SKM-1 (cell line): Measurements from ENCODE around the gene ZNF831.

Experiments
- DNase-seq: peaks from one replicate; lab custom pipeline; 2025; ENCODE audit not compliant: unreplicated experiment; lab: John Stamatoyannopoulos, UW

The ZNF831 gene

GRCh38 chr20:59139998-59140397 is 23.6 kb upstream of the ZNF831 start:
- DNase-seq = no peak

DNA sequence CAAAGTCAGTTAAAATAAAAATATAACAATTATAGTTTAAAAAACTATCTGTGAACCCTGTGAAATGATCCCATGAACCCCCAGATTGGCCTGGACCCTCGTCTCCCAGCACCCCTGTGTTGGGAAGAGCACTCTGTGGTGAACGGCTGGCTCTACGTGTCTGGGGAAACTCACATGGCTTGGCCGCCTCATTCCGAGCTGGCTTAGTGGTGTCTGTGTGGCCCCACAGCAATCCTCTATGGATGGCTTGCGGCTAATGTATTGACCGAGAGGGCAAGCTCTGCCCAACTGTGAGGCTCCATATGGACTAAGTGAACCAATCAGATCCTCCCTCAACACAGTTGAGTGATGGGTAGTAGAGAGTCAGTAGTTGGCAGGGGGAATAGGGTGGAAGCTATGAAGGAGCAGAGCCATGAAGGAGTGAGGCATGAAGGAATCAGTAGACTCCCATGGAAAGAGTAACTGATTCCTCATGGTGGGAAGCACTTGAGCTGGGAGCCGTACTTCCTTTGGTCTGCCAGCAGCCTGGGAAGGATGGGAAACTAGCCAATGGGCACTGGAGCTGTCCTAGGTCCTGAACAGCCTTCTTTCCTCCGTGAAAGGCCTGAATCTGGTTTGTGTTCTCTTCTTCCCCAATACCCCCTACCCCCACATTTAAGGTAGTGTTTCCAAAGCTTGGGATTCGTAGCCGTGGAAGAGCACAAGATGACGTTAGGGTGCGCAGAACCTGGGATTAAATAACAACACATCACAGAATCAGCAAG is 21.6 kb upstream of the ZNF831 start:
- no peak for DNase-seq

DNA sequence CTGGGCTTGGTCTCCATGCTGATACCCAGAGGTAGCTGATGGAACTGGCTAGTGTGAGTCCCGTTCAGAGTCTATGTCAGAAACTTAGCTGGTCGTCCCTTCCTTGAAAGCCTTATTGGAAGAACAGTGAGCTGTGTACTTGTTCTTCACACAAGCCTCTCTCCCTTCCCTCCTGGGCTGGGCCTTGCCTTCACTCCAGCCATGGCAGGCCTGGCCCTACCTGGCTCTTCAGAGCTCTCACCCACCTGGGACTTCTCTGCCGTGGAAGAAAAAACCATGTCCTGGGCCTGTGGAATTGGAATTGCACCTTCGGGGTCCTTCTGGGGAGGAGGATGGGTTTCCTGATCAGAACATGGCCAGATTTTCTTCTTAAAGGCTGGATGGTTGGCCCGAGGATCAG is 20.3 kb upstream of the ZNF831 start:
- no peak for DNase-seq

- no peak for DNase-seq
Measured at GRCh38 chr20:59144179-59144830, 19.3 kb upstream of the ZNF831 start.

DNA sequence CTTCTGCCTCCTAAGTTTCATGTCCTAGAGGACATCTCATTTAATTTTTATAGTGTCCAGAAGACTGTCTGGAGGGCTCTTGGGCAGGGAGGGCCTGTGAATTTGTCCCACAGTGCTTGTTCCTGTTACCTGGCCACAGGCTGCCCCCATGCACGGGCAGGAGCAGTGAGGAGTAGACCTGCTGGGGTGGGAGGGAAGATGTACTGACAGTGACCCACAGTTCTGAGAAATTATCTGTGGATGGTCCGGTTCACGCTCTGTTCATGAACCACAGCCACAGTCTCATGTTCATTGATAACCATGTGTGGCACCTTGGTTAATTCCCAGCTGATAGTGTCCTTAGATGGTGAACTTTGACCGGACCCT is 18.8 kb upstream of the ZNF831 start:
- no peak for DNase-seq

DNA sequence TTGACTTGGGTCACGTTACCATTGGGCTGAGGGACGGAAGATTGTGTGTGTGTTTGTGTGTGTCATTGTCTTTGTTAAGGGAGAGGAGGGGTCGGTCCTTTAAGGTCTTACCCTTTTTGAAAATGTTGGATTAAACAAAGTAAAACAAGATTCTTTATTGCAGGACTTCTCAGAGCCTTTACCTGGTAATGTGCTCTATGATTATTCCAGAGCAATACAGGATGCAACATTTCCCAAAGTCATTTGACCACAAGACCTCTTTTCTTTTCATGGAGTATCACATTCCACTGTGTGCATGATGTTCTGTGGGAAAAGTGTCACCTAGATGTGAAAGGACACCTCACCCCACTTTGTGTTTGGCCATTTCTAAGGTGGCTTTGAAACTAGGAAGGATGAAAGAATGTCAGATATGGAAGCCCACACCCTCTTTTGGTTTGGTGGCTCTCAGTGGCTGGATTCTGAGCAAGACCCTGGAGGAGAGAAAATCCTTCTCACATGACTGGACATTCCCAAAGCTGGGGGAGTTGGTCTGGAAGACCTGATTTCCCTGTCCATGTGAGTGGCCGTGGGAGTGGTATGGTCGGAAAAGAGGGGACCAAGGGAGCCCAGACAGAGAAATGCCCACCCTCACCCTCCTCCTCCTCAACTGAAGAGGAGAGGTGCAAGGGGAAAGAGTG is 18.2 kb upstream of the ZNF831 start:
- DNase-seq = no peak

DNA sequence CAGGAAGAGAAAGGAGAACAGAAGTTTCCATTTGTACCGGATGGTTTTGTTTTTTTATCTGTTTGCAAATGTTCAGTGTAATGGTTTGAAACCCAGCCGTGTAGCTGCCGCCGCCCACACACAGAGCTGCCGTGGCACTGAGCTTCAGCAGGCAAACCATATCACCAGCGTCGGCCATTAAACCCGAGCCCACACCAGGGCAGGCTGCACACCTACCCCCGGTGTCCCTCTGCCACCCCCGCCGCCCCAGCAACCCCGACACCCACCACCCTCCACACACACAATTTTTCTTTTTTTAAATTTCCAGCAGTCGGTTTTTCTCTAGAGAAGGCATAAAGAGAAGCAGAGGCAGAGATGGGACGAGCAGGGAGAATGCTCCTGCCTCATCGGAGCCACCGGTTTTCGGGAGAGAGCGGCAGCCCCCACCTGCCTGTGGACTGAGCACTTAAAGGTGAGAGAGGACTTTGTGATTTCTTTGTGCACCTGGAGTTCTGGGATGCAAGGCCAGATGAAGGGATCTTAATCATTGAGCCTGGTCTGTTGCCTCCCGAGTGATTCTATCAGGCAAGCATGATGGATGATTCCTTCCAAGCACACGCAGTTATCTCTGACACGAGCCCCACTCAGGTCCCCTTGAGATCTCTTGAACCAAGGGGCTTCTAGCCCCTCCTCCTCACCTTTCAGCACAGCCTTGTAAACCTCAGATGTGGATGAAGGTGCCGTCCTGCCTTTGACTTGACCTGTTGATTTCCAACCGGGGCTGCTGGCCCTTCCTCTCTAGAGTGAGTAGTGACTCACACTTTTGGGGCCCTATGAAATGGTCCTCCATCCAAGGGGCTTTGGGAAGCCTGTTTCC is 17.5 kb upstream of the ZNF831 start:
- no peak for DNase-seq

- no peak for DNase-seq
Measured at GRCh38 chr20:59146780-59147565, 16.6 kb upstream of the ZNF831 start.

GRCh38 chr20:59147586-59147985 is 16.0 kb upstream of the ZNF831 start:
- no peak for DNase-seq

DNA sequence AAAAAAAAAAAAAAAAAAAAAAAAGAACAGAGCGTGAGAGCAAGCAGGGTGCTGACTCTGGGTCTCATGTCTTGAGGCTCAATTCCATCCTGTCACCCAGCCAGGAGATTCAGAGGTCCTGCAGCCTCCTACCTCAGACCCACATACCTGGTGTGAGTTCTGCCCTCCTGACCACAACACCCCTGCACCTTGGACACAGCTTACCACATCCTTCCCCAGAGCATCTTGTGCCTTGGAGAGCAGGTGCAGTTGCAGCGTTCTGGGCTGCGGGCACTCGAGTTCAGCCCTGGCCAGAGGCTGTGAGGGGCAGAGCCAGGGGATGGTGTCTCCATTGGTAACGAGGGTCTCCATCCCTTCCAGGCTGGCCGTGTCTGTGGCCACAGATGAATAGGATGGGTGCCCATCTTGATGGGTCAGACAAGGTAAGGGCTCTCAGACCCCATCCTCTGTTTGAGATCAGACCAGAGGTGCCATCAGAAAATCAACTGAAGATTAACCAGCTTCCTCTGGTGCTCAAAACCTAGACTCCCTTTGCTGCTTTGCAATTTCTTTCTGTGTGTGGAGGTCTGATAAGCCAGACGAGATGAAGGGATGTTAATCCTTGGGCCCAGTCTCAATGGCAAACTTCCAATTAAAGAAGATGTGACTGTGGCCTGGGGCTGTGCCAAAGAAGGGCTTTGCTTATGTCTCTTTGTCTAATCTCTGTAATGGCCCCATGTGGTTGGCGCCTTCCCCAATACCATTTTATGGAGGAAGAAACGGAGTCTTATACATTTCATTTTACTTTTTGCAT is 14.7 kb upstream of the ZNF831 start:
- no peak for DNase-seq

DNA sequence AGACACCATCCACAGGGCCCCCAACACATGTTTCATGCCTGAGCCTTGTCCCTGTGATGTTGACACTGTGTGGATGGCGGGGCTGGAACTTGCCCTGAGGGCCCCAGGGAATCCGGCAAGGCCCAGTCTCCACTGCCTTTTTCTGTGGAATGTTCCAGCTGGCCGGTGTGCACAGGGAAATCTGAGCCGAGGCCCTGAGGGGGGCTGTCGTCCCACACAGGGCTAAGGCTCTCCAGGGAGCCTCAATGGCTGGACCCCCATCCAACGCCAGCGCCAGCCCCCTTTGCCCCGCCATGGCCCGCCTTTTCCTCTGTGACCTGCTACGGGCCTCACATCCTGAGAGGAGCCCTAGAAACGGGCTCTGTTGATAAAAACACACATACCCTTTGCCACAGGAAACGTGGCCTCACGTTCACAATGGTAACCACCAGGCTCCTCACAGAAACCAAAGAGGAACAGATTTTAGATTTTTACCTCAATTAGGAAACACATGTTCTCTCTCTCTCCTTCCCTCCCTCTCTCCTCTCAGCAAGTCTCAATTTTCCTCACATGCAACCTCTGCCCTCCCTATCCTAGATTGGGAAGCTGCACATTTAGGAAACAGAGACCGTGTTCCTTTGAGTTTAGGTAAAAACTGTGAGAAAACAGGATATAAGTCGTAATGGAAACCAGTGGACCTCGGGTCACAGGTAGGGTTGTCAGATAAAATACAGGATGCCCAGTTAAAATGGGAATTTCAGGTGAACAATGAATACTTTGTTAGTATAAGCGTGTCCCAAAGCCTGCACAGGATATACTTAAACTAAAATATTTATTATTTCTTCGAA is 13.7 kb upstream of the ZNF831 start:
- no peak for DNase-seq

GRCh38 chr20:59150821-59151251 is 12.8 kb upstream of the ZNF831 start:
- no peak for DNase-seq

DNA sequence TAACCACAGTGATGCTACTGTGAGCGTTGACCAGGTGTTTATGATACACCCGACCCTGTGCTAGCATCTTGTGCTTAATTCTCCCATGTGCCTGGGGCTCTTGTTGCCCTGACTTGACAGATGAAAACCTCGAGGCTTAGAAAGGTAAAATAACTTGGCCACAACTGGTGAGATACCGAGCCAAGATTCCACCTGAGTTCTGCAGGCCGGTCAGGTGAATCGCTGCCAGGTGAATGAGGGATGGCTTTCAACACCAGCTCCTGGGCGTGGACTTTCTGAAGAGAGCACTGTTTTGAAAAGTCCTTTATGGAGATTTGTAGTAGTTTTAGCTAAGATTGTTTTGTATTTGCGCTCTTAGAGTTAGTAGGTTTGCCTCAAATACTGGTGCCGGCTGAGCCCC is 12.2 kb upstream of the ZNF831 start:
- no peak for DNase-seq

- no peak for DNase-seq
Measured at GRCh38 chr20:59151820-59152219, 11.8 kb upstream of the ZNF831 start.

- no peak for DNase-seq
Measured at GRCh38 chr20:59152559-59153354, 10.9 kb upstream of the ZNF831 start.

DNA sequence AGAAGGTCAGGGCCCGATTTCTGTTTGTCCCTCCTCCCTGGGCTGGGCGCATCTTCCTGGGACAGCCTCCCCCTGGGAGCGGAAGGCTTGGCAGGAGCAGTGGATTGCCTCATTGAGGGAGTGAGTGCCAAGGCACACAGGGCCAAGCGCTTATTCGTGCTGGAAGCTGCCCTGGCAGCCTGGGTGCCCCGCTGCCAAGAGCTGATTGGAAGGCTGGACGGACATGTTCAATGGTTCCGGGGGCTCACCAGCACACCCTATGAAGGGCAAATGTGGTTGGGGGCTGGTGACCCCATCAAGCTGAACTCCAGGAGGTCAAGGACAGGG is 10.3 kb upstream of the ZNF831 start:
- DNase-seq = no peak

DNA sequence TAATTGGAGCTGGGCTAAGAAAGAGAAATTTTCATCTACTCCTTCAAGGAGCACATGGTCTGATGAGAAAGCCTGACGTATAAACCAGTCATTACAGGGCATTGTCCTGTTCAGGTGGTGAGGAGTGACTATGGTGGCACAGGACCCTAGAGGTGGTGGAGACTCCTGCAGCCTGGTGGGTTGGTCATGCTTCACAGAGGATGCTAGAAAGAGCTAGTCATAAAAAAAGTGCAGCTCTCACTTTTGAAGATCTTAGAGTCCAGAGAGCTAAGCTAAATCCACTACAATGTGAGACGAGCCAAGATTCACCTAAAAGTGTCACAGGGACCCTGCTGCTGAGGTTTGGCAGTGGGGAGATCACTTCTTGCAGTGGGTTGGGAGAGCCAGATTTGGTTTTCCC is 9.8 kb upstream of the ZNF831 start:
- DNase-seq = no peak

- no peak for DNase-seq
Measured at GRCh38 chr20:59154317-59155013, 9.2 kb upstream of the ZNF831 start.
